Measurements from ENCODE around the gene IL1RAPL1.

Gene IL1RAPL1

DNA sequence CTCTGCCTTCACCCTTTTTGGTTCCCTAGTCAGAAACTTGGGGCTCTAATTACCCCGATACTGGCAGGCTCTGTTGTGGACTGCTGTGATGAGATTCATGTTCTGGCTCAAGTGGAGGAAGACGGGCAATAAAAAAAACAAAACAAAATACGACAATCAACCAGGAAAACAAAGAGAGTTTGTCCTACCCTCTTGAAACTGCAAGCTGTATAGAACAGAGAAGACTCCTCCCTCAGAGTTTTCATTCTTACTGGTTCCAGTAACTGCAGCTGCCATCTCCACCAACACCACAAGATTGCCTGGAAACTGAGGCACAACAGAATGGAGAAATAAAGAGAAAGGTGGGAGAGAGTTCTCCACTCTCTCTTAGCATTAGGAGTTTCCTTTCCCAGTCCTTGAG, 11.1 kb upstream of the IL1RAPL1 start:
- no peak overlapping the region for H3K27ac ChIP-seq
- TF ChIP-seq, protein P1, sequence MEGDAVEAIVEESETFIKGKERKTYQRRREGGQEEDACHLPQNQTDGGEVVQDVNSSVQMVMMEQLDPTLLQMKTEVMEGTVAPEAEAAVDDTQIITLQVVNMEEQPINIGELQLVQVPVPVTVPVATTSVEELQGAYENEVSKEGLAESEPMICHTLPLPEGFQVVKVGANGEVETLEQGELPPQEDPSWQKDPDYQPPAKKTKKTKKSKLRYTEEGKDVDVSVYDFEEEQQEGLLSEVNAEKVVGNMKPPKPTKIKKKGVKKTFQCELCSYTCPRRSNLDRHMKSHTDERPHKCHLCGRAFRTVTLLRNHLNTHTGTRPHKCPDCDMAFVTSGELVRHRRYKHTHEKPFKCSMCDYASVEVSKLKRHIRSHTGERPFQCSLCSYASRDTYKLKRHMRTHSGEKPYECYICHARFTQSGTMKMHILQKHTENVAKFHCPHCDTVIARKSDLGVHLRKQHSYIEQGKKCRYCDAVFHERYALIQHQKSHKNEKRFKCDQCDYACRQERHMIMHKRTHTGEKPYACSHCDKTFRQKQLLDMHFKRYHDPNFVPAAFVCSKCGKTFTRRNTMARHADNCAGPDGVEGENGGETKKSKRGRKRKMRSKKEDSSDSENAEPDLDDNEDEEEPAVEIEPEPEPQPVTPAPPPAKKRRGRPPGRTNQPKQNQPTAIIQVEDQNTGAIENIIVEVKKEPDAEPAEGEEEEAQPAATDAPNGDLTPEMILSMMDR (IDR thresholded peaks at IDR 0.05) = no peak
- TF ChIP-seq ZFX (IDR thresholded peaks at IDR 0.05; ENCODE audit: borderline replicate concordance) = no peak

DNA sequence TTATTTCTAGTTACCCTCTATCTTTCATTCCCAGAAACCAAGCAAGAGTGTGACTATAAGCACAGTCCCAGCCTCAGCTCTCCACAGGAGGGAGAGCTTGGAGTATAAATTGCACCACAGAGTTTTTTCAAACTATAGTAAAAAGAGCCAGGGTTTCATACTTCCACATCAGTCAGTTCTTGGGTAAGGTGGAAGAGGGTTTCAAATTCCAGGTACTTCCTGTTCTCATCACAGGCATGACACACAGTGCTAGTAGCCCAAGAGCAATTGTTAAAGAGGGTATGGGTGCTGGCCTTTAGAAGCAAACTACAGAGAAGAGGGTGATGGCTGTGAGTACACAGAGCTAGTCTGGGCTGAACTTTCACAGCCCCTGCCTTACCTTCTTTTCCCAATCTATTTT, 5.7 kb upstream of the IL1RAPL1 start:
- no peak overlapping the region for H3K27ac ChIP-seq
- TF ChIP-seq, protein P1 (IDR thresholded peaks at IDR 0.05) = no peak
- TF ChIP-seq ZFX (IDR thresholded peaks at IDR 0.05; ENCODE audit: borderline replicate concordance) = no peak

DNA sequence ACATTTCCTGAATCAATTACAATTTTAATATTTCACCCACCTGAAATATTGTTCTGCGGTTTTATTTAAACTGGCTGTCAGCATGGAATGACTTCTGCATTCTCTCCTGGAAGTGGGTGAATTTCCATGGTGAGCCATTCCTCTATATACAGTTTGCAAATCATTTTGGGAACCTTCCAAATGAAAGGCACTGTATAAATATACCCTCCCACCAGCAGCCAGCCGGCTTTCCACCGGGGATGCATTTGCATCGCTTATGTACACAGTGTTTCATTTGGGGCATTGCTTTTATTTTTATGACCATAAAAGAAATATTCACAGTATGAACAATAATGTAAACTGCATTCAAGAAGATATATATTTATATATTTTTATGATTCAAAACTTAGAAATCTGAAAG, 4.7 kb upstream of the IL1RAPL1 start:
- no peak overlapping the region for H3K27ac ChIP-seq
- TF ChIP-seq, protein P1 (IDR thresholded peaks at IDR 0.05) = no peak
- no peak for TF ChIP-seq ZFX (IDR thresholded peaks at IDR 0.05; ENCODE audit: borderline replicate concordance)

DNA sequence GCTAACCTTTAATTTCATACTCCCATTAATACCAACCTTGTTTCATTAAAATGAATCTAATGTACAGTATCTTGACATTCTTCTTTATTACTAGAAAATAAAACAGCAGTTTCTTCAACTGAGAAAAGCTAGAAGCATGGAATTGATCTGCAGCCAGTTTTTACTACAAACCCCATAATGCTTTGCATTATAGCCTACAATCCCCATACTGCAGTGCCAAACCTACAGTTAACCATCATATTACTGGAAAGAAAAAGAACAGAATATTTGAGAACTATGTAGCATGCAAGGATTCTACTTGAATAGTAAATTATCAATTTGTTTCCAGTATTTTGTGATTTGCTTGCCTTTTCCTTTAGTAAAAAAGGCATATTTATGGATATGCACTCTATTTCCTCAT, 3.2 kb upstream of the IL1RAPL1 start:
- no peak overlapping the region for H3K27ac ChIP-seq
- TF ChIP-seq, protein P1 (IDR thresholded peaks at IDR 0.05) = no peak
- TF ChIP-seq ZFX (IDR thresholded peaks at IDR 0.05; ENCODE audit: borderline replicate concordance) = no peak

DNA sequence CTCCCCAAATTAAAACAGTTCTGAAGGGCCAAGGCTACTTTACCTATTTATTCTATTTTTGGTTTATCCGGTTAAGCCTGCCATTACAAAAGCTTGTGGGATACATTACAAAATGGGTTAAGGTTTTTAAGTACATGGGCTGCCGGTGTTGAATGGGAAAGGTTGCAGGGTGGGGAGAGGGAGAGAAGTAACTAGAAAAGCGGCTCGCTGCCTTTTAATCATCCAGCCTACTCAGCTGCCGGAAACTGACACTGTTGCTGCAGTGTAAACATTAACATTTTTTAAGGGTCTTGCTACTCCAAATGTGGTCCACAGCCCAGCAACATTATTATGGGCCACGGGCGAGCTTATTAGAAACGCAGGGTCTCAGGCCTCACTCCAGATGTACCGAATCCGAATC, 1.5 kb upstream of the IL1RAPL1 start:
- H3K27ac ChIP-seq = no peak overlapping the region
- TF ChIP-seq, protein P1 (IDR thresholded peaks at IDR 0.05) = no peak
- TF ChIP-seq ZFX (IDR thresholded peaks at IDR 0.05; ENCODE audit: borderline replicate concordance) = no peak

DNA sequence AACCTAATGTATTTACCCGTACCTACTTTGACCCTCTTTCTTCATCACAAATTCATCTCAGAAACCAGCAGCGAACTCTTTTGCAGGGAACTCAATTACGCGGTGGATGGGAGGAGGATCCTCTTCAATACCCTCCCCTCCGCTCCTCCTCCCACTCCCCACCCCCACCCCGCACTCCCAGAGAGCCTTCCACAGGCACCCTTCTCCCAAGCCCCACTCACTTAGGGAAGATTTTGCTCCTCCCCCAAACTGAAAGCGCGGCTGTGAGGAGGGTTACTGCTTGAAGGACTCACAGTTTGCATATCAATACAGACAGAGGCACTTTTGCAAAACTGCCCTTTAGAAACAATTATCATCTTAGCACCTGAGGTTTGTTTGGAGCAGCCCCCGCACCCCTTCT, 960 bp upstream of the IL1RAPL1 start:
- TF ChIP-seq ZFX (IDR thresholded peaks at IDR 0.05; ENCODE audit: borderline replicate concordance) = no peak
- TF ChIP-seq, protein P1 (IDR thresholded peaks at IDR 0.05) = no peak
- H3K27ac ChIP-seq = no peak overlapping the region

DNA sequence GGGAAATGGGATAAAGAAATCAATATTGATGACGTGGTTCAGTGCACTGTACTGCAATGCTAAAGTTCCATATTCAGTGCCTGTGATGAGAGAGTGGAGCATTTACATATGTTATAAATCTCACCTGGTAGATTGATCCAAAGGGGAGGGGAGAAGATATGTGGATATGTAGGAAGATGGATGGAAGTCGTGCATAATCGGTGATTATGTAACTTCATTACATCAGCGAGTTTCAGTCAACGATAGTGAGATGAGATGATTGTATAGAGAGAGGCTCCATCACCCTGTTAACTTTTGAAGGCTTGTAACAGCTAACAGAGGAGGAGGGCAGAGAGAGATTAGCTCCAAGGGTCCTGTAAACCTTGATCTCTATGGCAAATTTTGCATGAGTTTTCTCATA, 1.8 kb downstream of the IL1RAPL1 start:
- TF ChIP-seq, protein P1 (IDR thresholded peaks at IDR 0.05) = no peak
- TF ChIP-seq ZFX (IDR thresholded peaks at IDR 0.05; ENCODE audit: borderline replicate concordance) = no peak
- no peak overlapping the region for H3K27ac ChIP-seq
